MM.1S (cell line): ENCODE data around the gene IL24.

Source experiments
- EZH2 ChIP-seq: fragments of 300-600 bp; sonication (generic); optimal IDR thresholded peaks from 2 replicates; pipeline ENCODE3; 2017; ENCODE audit warnings: low read depth, mild to moderate bottlenecking, antibody characterized with exemption, low read length, mixed read lengths
- EZH2phosphoT487 ChIP-seq: fragments of 300-600 bp; sonication (generic); IDR thresholded peaks from 2 replicates; pipeline ENCODE4 v1.6.1; 2018; ENCODE audit warnings: antibody characterized with exemption, low read length
- TF ChIP-seq, protein P1 (sequence below): fragments of 300-600 bp; sonication (generic); IDR thresholded peaks from 2 replicates; pipeline ENCODE4 v1.5.1; 2016; ENCODE audit warnings: antibody characterized with exemption, low read length, mixed read lengths

- TF ChIP-seq, protein P1, sequence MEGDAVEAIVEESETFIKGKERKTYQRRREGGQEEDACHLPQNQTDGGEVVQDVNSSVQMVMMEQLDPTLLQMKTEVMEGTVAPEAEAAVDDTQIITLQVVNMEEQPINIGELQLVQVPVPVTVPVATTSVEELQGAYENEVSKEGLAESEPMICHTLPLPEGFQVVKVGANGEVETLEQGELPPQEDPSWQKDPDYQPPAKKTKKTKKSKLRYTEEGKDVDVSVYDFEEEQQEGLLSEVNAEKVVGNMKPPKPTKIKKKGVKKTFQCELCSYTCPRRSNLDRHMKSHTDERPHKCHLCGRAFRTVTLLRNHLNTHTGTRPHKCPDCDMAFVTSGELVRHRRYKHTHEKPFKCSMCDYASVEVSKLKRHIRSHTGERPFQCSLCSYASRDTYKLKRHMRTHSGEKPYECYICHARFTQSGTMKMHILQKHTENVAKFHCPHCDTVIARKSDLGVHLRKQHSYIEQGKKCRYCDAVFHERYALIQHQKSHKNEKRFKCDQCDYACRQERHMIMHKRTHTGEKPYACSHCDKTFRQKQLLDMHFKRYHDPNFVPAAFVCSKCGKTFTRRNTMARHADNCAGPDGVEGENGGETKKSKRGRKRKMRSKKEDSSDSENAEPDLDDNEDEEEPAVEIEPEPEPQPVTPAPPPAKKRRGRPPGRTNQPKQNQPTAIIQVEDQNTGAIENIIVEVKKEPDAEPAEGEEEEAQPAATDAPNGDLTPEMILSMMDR: no peak
- TF ChIP-seq EZH2 (no peak), EZH2phosphoT487 (no peak)
Measured at GRCh38 chr1:206903687-206904086, 6.4 kb downstream of the IL24 start.
